NCI-H1092 treated with DMSO at 0.1 percent for 48 hours (cell line): ENCODE measurements around the gene ATP1A2.

Source experiments
- DNase-seq: peaks from one replicate; lab custom pipeline; 2025; lab: John Stamatoyannopoulos, UW

ATP1A2 gene

GRCh38 chr1:160115545-160116282, at the start of gene ATP1A2:
Gene ATP1A2 (plus strand): TSS chr1:160115759. CDS start chr1:160115862, 103 bp downstream.
- no peak for DNase-seq

- DNase-seq, result no peak
Measured at GRCh38 chr1:160066829-160067745, 48.5 kb upstream of the ATP1A2 start.

GRCh38 chr1:160068225-160068624, 47.3 kb upstream of the ATP1A2 start:
- no peak for DNase-seq

- DNase-seq, result no peak
Measured at GRCh38 chr1:160069460-160070231, 45.9 kb upstream of the ATP1A2 start, which contains the start of gene KCNJ10. Gene KCNJ10 (minus strand): TSS chr1:160070160. CDS start chr1:160042532, 27,628 bp downstream.

GRCh38 chr1:160070243-160071163, 45.1 kb upstream of the ATP1A2 start:
- peak; percentile 57 for DNase-seq

GRCh38 chr1:160071289-160071688, 44.3 kb upstream of the ATP1A2 start:
- DNase-seq, result no peak

GRCh38 chr1:160074865-160075264, 40.7 kb upstream of the ATP1A2 start:
- DNase-seq, result no peak

- DNase-seq, result no peak
Measured at GRCh38 chr1:160075836-160076235, 39.7 kb upstream of the ATP1A2 start.

GRCh38 chr1:160076295-160076694, 39.3 kb upstream of the ATP1A2 start:
- no peak for DNase-seq

- no peak for DNase-seq
Measured at GRCh38 chr1:160077486-160077885, 38.1 kb upstream of the ATP1A2 start.

- DNase-seq, result peak; percentile 5
Measured at GRCh38 chr1:160078512-160079195, 36.9 kb upstream of the ATP1A2 start.

- no peak for DNase-seq
Measured at GRCh38 chr1:160079448-160079847, 36.1 kb upstream of the ATP1A2 start.

GRCh38 chr1:160080381-160081100, 35.0 kb upstream of the ATP1A2 start:
- no peak for DNase-seq

GRCh38 chr1:160081261-160081936, 34.2 kb upstream of the ATP1A2 start, which contains the start of gene KCNJ9:
Gene KCNJ9 (plus strand): TSS chr1:160081538. CDS start chr1:160084031, 2,493 bp downstream.
- peak; percentile 22 for DNase-seq

GRCh38 chr1:160082487-160082886, 33.1 kb upstream of the ATP1A2 start:
- no peak for DNase-seq

GRCh38 chr1:160082926-160083325, 32.6 kb upstream of the ATP1A2 start:
- no peak for DNase-seq

- peak; percentile 78 for DNase-seq
Measured at GRCh38 chr1:160083968-160084770, 31.4 kb upstream of the ATP1A2 start.

- DNase-seq, result no peak
Measured at GRCh38 chr1:160084771-160085321, 30.7 kb upstream of the ATP1A2 start.
